HEK293 (cell line): ENCODE results near the gene SLC38A9.

ENCODE experiments used
- CTCF ChIP-seq: fragments of 450-650 bp; formaldehyde crosslinking; IDR thresholded peaks from 2 replicates; pipeline ENCODE4 v1.5.1; 2016; ENCODE audit warnings: missing biosample characterization, missing genetic modification characterization
- MYNN ChIP-seq: fragments of 450-650 bp; formaldehyde crosslinking; IDR thresholded peaks from 2 replicates; pipeline ENCODE4 v1.5.1; 2016; ENCODE audit warnings: missing biosample characterization, missing genetic modification characterization, borderline replicate concordance
- PATZ1 ChIP-seq: fragments of 450-650 bp; formaldehyde crosslinking; IDR thresholded peaks from 2 replicates; pipeline ENCODE4 v1.5.1; 2016; ENCODE audit warnings: missing biosample characterization, missing genetic modification characterization
- TSHZ1 ChIP-seq: fragments of 450-650 bp; formaldehyde crosslinking; IDR thresholded peaks from 2 replicates; pipeline ENCODE4 v1.5.1; 2016; ENCODE audit warnings: missing biosample characterization, missing genetic modification characterization, borderline replicate concordance
- ZBTB26 ChIP-seq: fragments of 450-650 bp; formaldehyde crosslinking; optimal IDR thresholded peaks from 2 replicates; pipeline ENCODE3; 2016; ENCODE audit warnings: missing biosample characterization, mild to moderate bottlenecking, missing genetic modification characterization
- ZBTB8A ChIP-seq: fragments of 450-650 bp; formaldehyde crosslinking; IDR thresholded peaks from 2 replicates; pipeline ENCODE4 v1.5.1; 2016; ENCODE audit warnings: missing biosample characterization, missing genetic modification characterization
- ZNF155 ChIP-seq: fragments of 450-650 bp; formaldehyde crosslinking; IDR thresholded peaks from 2 replicates; pipeline ENCODE4 v1.5.1; 2016; ENCODE audit warnings: missing biosample characterization, missing genetic modification characterization
- ZNF24 ChIP-seq: fragments of 450-650 bp; formaldehyde crosslinking; IDR thresholded peaks from 2 replicates; pipeline ENCODE4 v1.5.1; 2016; ENCODE audit warnings: missing biosample characterization, missing genetic modification characterization
- ZNF266 ChIP-seq: fragments of 450-650 bp; formaldehyde crosslinking; IDR thresholded peaks from 2 replicates; pipeline ENCODE4 v1.5.1; 2016; ENCODE audit warnings: missing biosample characterization, missing genetic modification characterization, low read depth
- ZNF398 ChIP-seq: fragments of 450-650 bp; formaldehyde crosslinking; IDR thresholded peaks from 2 replicates; pipeline ENCODE4 v1.5.1; 2017; ENCODE audit warnings: missing biosample characterization, missing genetic modification characterization
- ZNF704 ChIP-seq: fragments of 450-650 bp; formaldehyde crosslinking; IDR thresholded peaks from 2 replicates; pipeline ENCODE4 v1.5.1; 2016; ENCODE audit warnings: missing biosample characterization, missing genetic modification characterization
- ZNF707 ChIP-seq: fragments of 450-650 bp; formaldehyde crosslinking; IDR thresholded peaks from 2 replicates; pipeline ENCODE4 v1.5.1; 2016; ENCODE audit warnings: missing biosample characterization, missing genetic modification characterization

- no peak for TF ChIP-seq ZNF266
- TF ChIP-seq ZNF155 (tag by site-specific recombination) = no peak
- no peak for TF ChIP-seq PATZ1 (tag by site-specific recombination)
- no peak for TF ChIP-seq CTCF (tag by site-specific recombination)
- TF ChIP-seq ZBTB8A (tag by site-specific recombination) = no peak
- no peak for TF ChIP-seq ZNF707 (tag by site-specific recombination)
- TF ChIP-seq ZNF704 (tag by site-specific recombination) = no peak
- TF ChIP-seq ZNF398 (tag by site-specific recombination) = no peak
- no peak for TF ChIP-seq ZBTB26
- no peak for TF ChIP-seq TSHZ1 (tag by site-specific recombination)
- TF ChIP-seq ZNF24 (tag by site-specific recombination) = no peak
- no peak for TF ChIP-seq MYNN
Measured at GRCh38 chr5:55713871-55714270, 1.7 kb upstream of the SLC38A9 start.
